Hippocampal formation (tissue), 2 donors: ENCODE results near the gene SLIT3.
A peak's percentile ranks its signal among the peaks of the same experiment; 100 is the strongest.

ENCODE experiments used
- DNase-seq, 2 donors: peaks; one replicate each; lab custom pipeline; 2025; lab: John Stamatoyannopoulos, UW

SLIT3 gene

GRCh38 chr5:168992016-168992415 lies 308.9 kb downstream of the SLIT3 start:
- no peak for DNase-seq

GRCh38 chr5:168991311-168991710 lies 309.6 kb downstream of the SLIT3 start:
- no peak for DNase-seq

GRCh38 chr5:168990679-168991078 lies 310.3 kb downstream of the SLIT3 start:
- no peak for DNase-seq

- no peak for DNase-seq
Measured at GRCh38 chr5:168989731-168990505, 311.0 kb downstream of the SLIT3 start.

GRCh38 chr5:168988699-168989098 lies 312.2 kb downstream of the SLIT3 start:
- no peak for DNase-seq

GRCh38 chr5:168987543-168988300 lies 313.2 kb downstream of the SLIT3 start:
- DNase-seq = peak; percentile 58

- DNase-seq = no peak
Measured at GRCh38 chr5:168985454-168985853, 315.5 kb downstream of the SLIT3 start.

GRCh38 chr5:168984135-168984675 lies 316.7 kb downstream of the SLIT3 start:
- DNase-seq = no peak

GRCh38 chr5:168979135-168979534 lies 321.8 kb downstream of the SLIT3 start:
- DNase-seq = no peak

- DNase-seq = no peak
Measured at GRCh38 chr5:168978500-168978899, 322.4 kb downstream of the SLIT3 start.

GRCh38 chr5:168978015-168978414 lies 322.9 kb downstream of the SLIT3 start:
- DNase-seq = no peak

- no peak for DNase-seq
Measured at GRCh38 chr5:168976311-168976970, 324.5 kb downstream of the SLIT3 start.

- DNase-seq = no peak
Measured at GRCh38 chr5:168975331-168975730, 325.6 kb downstream of the SLIT3 start.

- DNase-seq = no peak
Measured at GRCh38 chr5:168974082-168974481, 326.9 kb downstream of the SLIT3 start.

- no peak for DNase-seq
Measured at GRCh38 chr5:168972731-168973130, 328.2 kb downstream of the SLIT3 start.

- DNase-seq = no peak
Measured at GRCh38 chr5:168971100-168971499, 329.8 kb downstream of the SLIT3 start.

- no peak for DNase-seq
Measured at GRCh38 chr5:168969326-168969886, 331.5 kb downstream of the SLIT3 start.

- no peak for DNase-seq
Measured at GRCh38 chr5:168967882-168968620, 332.9 kb downstream of the SLIT3 start.

- DNase-seq = no peak
Measured at GRCh38 chr5:168965638-168966037, 335.3 kb downstream of the SLIT3 start.

- no peak for DNase-seq
Measured at GRCh38 chr5:168964182-168964581, 336.8 kb downstream of the SLIT3 start.

GRCh38 chr5:168962306-168962705 lies 338.6 kb downstream of the SLIT3 start:
- no peak for DNase-seq
